Lower leg skin (tissue), 4 donors: Measurements from ENCODE around the gene NR2F1-AS1. TPM values are rescaled to one million over a fixed set of nuclear protein-coding genes. Genes with fewer than 3 reads are reported as not detected.

Experiments
- DNase-seq, 2 donors: peaks; one replicate each; pipeline ENCODE4 v3.0.0-alpha.2; 2019; ENCODE audit warnings: low spot score in 2 of 2
- H3K4me3 ChIP-seq: fragments of 200-600 bp; sonication (generic); 2 replicates; pipeline ENCODE4 v1.5.1; 2017; ENCODE audit warnings: mild to moderate bottlenecking, low read depth; ENCODE audit not compliant: poor library complexity, severe bottlenecking
- POLR2A ChIP-seq, 2 donors: fragments of 450-650 bp; IDR thresholded peaks; one replicate each; pipeline ENCODE4 v1.6.1; 2016 to 2017; ENCODE audit warnings: antibody characterized with exemption in 2 of 2, mild to moderate bottlenecking in 1 of 2, moderate library complexity in 1 of 2
- WGBS, 2 donors: methylation state at CpG; one replicate each; pipeline ENCODE4 v1.1.5; 2018; 5-methylcytosine and 5-hydroxymethylcytosine counted together
- intact Hi-C: fragments of 100-400 bp; cut with DNase I; formaldehyde crosslinking; loops from one replicate; pipeline ENCODE4 v1.15.0; 2023; ENCODE audit warnings: low total_unique reads
- total RNA-seq, 4 donors: library from RNA; depleted of rRNA; stranded (reverse); fragments of >200 nt; gene quantifications; one replicate each; pipeline ENCODE4 v1.1.0, GENCODE V29; 2016
- TF ChIP-seq, protein P1 (sequence below), 3 donors: fragments of 450-650 bp; IDR thresholded peaks; one replicate each; pipeline ENCODE4 v1.5.1; 2016; ENCODE audit warnings: antibody characterized with exemption in 3 of 3, mild to moderate bottlenecking in 3 of 3, moderate library complexity in 2 of 3

NR2F1-AS1 gene
- total RNA-seq, 4 donors from 2014 or later = 0.30 to 1.7 (median 1.0) TPM; not detected in 1

DNA sequence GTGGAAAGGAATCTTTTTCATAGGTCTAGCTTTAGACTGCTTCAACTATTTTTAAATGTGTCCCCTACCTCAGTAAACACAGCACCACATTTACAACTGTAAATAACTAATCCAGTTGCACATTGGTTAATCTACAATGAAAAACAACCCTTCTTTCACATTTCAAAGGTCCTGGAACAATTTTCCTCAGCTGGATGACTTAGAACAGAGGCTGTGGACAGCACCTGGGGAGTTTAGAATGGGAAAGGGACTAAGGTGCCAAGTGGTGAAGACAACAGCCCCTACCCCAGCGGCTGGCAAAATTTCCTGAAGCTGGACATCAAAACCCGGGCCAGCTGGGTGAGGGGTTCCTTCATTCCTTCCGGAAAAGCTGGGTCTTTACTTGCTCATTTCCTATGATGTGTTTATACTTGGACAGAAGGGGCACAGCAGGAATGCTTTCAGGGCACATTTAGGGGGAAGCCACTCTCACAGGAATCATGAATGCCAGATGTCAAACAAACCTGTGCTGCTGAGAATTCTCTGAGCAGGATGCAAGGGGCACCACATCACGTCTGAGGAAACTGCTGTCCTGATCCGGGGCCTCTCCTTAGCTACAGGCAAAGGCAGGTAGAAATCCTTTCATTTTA is 158.3 kb downstream of the NR2F1-AS1 start:
- TF ChIP-seq, protein P1, sequence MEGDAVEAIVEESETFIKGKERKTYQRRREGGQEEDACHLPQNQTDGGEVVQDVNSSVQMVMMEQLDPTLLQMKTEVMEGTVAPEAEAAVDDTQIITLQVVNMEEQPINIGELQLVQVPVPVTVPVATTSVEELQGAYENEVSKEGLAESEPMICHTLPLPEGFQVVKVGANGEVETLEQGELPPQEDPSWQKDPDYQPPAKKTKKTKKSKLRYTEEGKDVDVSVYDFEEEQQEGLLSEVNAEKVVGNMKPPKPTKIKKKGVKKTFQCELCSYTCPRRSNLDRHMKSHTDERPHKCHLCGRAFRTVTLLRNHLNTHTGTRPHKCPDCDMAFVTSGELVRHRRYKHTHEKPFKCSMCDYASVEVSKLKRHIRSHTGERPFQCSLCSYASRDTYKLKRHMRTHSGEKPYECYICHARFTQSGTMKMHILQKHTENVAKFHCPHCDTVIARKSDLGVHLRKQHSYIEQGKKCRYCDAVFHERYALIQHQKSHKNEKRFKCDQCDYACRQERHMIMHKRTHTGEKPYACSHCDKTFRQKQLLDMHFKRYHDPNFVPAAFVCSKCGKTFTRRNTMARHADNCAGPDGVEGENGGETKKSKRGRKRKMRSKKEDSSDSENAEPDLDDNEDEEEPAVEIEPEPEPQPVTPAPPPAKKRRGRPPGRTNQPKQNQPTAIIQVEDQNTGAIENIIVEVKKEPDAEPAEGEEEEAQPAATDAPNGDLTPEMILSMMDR (IDR thresholded peaks at IDR 0.05) = no peak
- no peak for TF ChIP-seq POLR2A (IDR thresholded peaks at IDR 0.05)
- 38 to 54% methylated on average over 5 of the region's 5 CpGs for WGBS, 2 donors
- no peak for DNase-seq
- intact Hi-C loops = no loop called here
- no peak overlapping the region for H3K4me3 ChIP-seq

DNA sequence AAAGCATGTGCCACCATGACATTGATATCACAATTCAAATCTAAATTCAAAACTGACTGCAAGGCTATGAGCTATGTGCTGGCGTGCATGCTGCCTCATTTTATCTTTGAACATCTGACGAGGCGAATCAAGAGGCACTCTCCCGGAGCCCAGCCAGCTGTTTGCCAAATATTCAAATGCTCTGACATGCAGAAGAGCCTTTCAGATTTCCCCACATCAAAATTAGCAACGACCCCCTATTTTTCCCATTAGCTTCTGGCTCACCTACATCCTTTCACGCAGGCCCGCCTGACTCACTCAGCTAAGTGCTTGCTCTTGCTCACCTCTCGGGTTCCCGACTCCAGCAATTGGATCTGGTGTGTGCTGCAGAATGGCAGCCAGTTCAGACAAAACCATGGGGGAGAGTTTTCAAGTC is 159.0 kb downstream of the NR2F1-AS1 start:
- no peak overlapping the region for H3K4me3 ChIP-seq
- intact Hi-C loops = no loop called here
- DNase-seq = no peak
- TF ChIP-seq POLR2A (IDR thresholded peaks at IDR 0.05) = no peak
- TF ChIP-seq, protein P1 (IDR thresholded peaks at IDR 0.05) = no peak
- WGBS, 2 donors = 51 to 52% methylated on average over 9 of the region's 9 CpGs

DNA sequence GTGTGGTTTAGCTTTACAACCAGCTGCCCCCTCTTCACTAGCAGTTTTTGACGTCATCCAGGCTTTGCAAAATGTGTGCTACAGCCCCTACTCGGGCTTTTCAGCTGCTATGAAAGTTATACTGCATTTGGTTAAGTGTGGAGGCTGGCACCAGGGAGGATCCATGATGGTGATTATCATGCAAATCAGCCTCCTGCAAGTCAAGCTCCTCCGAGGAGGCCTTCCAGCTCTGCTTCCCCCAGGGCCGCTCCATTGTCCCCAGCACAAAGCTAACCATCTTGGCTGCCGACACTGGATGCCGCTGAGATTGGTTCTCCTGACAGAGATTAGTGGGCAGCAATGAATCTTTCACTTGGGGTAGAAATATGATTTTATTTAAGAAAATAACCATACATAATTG is 159.6 kb downstream of the NR2F1-AS1 start:
- WGBS, 2 donors = 49 to 60% methylated on average over 6 of the region's 6 CpGs
- H3K4me3 ChIP-seq = no peak overlapping the region
- DNase-seq = no peak
- TF ChIP-seq POLR2A (IDR thresholded peaks at IDR 0.05) = no peak
- TF ChIP-seq, protein P1 (IDR thresholded peaks at IDR 0.05) = no peak
- intact Hi-C loops = no loop called here

DNA sequence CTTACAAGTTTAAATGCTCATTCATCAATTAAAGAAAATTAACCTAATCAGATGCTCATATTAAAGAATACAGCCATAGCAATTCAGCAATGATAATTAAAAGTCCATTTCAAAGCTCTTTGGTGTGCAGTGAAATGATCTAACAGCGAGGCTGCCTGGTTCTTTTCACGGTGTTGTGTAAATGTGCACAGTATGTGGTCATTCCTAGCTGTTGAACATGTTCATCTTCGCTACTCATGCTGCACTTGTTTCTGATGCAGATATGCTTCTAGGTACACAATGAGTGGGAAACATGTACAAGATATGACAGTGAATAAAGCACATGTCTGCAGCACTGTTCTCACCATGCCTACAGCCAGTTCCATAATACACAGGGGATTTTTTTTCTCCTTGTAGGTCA is 163.5 kb downstream of the NR2F1-AS1 start:
- DNase-seq = no peak
- no peak for TF ChIP-seq POLR2A (IDR thresholded peaks at IDR 0.05)
- TF ChIP-seq, protein P1 (IDR thresholded peaks at IDR 0.05) = no peak
- intact Hi-C loops = no loop called here
- WGBS, 2 donors = 92 to 100% methylated on average over 3 of the region's 3 CpGs
- no peak overlapping the region for H3K4me3 ChIP-seq

DNA sequence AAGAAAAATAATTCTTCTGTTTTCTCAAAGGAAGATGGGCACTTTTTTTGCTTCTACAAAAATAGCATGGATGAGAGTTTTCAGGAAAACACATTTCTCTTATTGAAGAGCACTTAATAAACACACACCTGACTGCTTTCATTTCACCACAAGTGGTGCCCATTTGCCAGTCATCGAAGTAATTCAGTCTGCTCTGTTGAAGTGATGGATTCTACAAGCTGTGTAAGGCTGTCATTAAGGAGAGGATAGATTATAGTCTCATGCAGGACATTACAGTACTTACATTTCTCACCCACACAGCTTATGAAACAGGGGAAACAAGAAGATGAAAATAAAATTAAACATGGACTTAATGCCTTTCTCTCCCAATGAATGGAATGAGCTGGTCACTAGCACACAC is 165.2 kb downstream of the NR2F1-AS1 start:
- TF ChIP-seq, protein P1 (IDR thresholded peaks at IDR 0.05) = no peak
- TF ChIP-seq POLR2A (IDR thresholded peaks at IDR 0.05) = no peak
- 76 to 80% methylated on average over 1 of the region's 1 CpG for WGBS, 2 donors
- intact Hi-C loops = no loop called here

DNA sequence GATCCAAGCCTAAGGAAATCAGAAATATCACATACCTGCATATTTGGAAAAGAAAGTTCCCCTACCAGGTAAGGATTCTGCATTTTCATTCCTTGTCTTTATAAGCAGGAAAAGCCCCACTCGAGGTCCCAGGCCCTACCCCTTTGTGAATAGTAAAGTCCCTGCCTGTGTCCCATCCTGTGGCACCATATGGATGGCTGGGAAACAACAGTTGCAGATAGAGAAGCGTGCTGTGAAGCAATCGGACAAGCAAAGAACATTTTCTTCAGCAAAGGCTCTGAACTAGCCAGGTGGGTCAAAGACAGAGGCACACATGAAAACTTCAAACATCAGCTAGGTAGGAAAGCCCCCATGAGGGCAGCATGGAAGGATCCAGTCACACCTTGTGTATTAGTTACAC is 169.3 kb downstream of the NR2F1-AS1 start:
- intact Hi-C loops = no loop called here
- TF ChIP-seq, protein P1 (IDR thresholded peaks at IDR 0.05) = no peak
- no peak for TF ChIP-seq POLR2A (IDR thresholded peaks at IDR 0.05)
- no peak for DNase-seq
- H3K4me3 ChIP-seq = no peak overlapping the region
- WGBS, 2 donors = 78 to 82% methylated on average over 3 of the region's 3 CpGs

More for the DNA sequence above, 165.2 kb downstream of the NR2F1-AS1 start:
- no peak for DNase-seq
- no peak overlapping the region for H3K4me3 ChIP-seq
